Astrocyte of the cerebellum (primary cell): ENCODE measurements around the gene TPI1.

Source experiments
- DNase-seq: peaks from one replicate; pipeline ENCODE4 v3.0.0-alpha.2; 2011; ENCODE audit warnings: low read depth
- H3K4me3 ChIP-seq: 2 replicates; pipeline ENCODE4 v1.5.1; 2011; ENCODE audit warnings: mild to moderate bottlenecking, low read depth, low read length, moderate library complexity
- CTCF ChIP-seq: IDR thresholded peaks from 2 replicates; pipeline ENCODE4 v1.5.1; 2012; ENCODE audit warnings: low read length, low read depth, moderate library complexity, mild to moderate bottlenecking; ENCODE audit errors: missing control alignments
- in situ Hi-C: cut with HindIII; loops from 2 replicates; pipeline ENCODE4 v1.10.0; 2017; ENCODE audit warnings: low sequenced_read_pairs

The TPI1 gene

DNA sequence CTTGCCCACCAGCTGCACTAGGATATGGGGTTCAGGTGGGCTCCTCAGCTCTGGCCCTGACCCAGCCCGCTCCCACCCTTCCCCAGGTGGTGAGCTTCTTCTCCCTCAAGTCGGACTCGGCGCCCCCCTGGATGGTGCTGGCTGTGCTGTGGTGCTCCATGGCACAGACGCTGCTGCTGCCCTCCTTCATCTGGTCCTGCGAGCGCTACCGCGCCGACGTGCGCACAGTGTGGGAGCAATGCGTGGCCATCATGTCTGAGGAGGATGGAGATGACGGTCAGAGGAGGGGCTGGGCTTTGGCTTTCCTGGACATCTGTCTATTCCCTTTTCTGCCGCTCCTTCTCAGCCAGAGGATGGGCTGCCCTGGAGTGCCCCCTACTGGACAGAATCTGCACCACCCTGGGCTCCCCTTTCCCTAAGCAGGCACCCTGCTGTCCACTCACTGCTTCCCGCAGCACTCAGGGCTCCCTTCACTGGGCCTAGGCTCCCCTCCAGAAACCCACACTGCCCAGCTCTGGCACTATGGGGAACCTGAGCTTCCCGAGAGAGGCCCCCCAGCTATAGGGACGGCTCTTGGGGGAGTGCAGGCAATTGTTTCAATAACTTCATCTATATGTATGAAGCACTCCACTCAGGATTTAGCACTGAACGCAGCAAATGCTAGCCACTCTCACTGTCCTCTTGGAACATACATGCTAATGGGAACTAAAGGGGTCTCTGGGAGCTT lies 41.8 kb upstream of the TPI1 start:
- peak; percentile 91 for TF ChIP-seq CTCF
- in situ Hi-C loops: no loop called here
- DNase-seq: no peak
- peak overlapping the region; percentile 12 for H3K4me3 ChIP-seq

DNA sequence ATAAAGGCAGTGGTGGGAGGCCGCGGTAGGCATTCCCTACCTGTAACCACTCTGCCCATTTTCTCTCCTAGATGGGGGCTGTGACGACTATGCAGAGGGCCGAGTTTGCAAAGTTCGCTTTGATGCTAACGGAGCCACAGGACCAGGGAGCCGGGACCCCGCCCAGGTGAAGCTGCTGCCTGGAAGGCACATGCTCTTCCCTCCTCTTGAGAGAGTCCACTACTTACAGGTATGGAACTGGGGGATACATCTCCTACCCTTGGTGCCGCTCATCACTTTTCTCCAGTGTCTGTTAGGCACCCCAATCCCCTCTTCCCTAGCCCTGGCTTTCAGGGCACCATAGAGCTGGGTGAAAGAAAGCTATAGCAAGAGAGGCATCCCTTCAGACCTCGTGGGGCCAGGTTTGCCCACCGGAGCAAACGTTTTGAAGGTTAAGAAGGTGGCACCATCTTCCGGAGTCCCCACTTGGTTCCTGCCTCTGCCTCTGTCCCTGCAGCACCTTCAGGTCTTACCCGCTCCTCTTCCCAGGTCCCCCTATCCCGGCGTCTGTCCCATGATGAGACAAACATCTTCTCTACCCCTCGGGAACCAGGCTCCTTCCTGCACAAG lies 41.1 kb upstream of the TPI1 start:
- DNase-seq: no peak
- in situ Hi-C loops: no loop called here
- H3K4me3 ChIP-seq: no peak overlapping the region
- TF ChIP-seq CTCF: no peak

GRCh38 chr12:6826734-6827436 lies 40.4 kb upstream of the TPI1 start:
- TF ChIP-seq CTCF: no peak
- H3K4me3 ChIP-seq: no peak overlapping the region
- in situ Hi-C loops: no loop called here
- DNase-seq: no peak

GRCh38 chr12:6827437-6827911 lies 39.9 kb upstream of the TPI1 start:
- peak overlapping the region; percentile 92 for H3K4me3 ChIP-seq

GRCh38 chr12:6827982-6828780 lies 39.1 kb upstream of the TPI1 start, which contains the start of gene P3H3:
TSS of gene P3H3 (plus strand) at chr12:6828407. CDS start at chr12:6828441, 34 bp downstream.
- peak within 1 kb of the TSS; percentile 92 for H3K4me3 ChIP-seq
- in situ Hi-C loops: no loop called here
- no peak for DNase-seq
- no peak for TF ChIP-seq CTCF

More at GRCh38 chr12:6827437-6827911, 39.9 kb upstream of the TPI1 start:
- in situ Hi-C loops: no loop called here
- no peak for DNase-seq
- no peak for TF ChIP-seq CTCF

GRCh38 chr12:6828781-6829535 lies 38.4 kb upstream of the TPI1 start:
- no peak for DNase-seq
- in situ Hi-C loops: no loop called here
- peak overlapping the region; percentile 92 for H3K4me3 ChIP-seq
- TF ChIP-seq CTCF: no peak
